Central memory CD8-positive, alpha-beta T cell (primary cell): ENCODE data around the gene PLXNA2.
A peak's percentile ranks its signal among the peaks of the same experiment; 100 is the strongest.

ENCODE experiments used
- ATAC-seq: fragments of 150-1000 bp; cut with Tn5 transposase; replicated peaks from 2 replicates; pipeline ENCODE4 v1.10.0; 2022; ENCODE audit warnings: mild to moderate bottlenecking, moderate FRiP score, moderate number of reproducible peaks; ENCODE audit not compliant: poor library complexity, severe bottlenecking; ENCODE audit errors: extremely low read depth
- DNase-seq, 2 donors: peaks; one replicate each; pipeline ENCODE4 v3.0.0; 2021; ENCODE audit warnings: low spot score in 2 of 2
- H3K27ac Mint-ChIP-seq: one replicate; pipeline ENCODE4 v1.8.0; 2022; ENCODE audit warnings: low read depth, mild to moderate bottlenecking, moderate library complexity, mixed read lengths
- H3K27me3 Mint-ChIP-seq: one replicate; pipeline ENCODE4 v1.8.0; 2022; ENCODE audit warnings: mixed read lengths
- H3K36me3 Mint-ChIP-seq: one replicate; pipeline ENCODE4 v1.8.0; 2022; ENCODE audit warnings: mild to moderate bottlenecking, moderate library complexity, mixed read lengths; ENCODE audit not compliant: insufficient read depth
- H3K4me1 Mint-ChIP-seq: one replicate; pipeline ENCODE4 v1.8.0; 2022; ENCODE audit warnings: mixed read lengths
- H3K4me3 Mint-ChIP-seq: one replicate; pipeline ENCODE4 v1.8.0; 2022; ENCODE audit warnings: mild to moderate bottlenecking, moderate library complexity, mixed read lengths
- H3K9me3 Mint-ChIP-seq: one replicate; pipeline ENCODE4 v1.8.0; 2022; ENCODE audit warnings: mixed read lengths

PLXNA2 gene

DNA sequence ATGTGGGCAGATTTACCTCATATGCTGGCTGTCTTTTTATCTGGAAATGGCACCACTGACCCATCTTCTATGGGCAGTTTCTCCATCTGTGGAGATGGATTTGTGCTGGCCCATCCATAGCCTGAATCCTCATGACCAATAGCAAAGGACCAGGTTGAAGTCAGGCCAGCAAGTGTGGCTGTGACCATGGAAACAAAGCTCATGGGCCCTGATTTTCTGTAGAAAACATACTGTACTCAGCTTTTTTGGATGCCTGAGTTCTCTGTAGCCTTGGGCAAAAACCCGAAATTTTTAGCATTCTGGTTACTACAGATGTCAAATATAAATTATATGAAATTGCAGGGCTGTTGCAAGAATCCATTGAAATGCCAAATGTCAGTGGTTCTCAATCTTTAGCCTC lies 155.0 kb downstream of the PLXNA2 start:
- Mint-ChIP-seq H3K4me3 (no peak overlapping the region), H3K27ac (no peak overlapping the region), H3K36me3 (peaks cover 12% of the 10 kb centered on the region), H3K27me3 (no peaks in the 10 kb centered on the region), H3K9me3 (no peaks in the 10 kb centered on the region), H3K4me1 (peaks cover 22% of the 10 kb centered on the region)
- DNase-seq (no peak), ATAC-seq (no peak)

DNA sequence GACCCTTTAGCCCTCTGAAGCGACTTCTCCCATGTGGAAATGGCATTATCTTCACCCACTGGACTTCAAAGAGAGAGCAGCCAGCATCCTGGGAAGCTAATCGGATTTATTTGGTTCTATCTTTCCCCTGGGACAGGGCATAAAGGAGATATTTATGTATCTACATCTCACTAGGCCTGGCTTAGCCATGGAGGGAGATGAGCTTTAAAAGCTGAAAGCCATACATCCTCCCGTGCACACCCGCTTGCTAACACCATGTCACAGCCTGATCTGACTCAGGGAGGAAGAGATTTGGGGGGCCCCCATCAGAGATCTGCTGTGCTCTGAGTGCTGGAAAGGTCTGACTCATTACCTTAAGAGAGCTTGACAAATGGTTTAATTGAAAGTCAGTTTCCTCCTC lies 155.9 kb downstream of the PLXNA2 start:
- peaks cover 12% of the 10 kb centered on the region for H3K36me3 Mint-ChIP-seq
- H3K27ac Mint-ChIP-seq, result no peak overlapping the region
- ATAC-seq (no peak), DNase-seq (no peak)
- no peaks in the 10 kb centered on the region for H3K9me3 Mint-ChIP-seq
- H3K4me3 Mint-ChIP-seq, result no peak overlapping the region
- H3K27me3 Mint-ChIP-seq, result no peaks in the 10 kb centered on the region
- peaks cover 22% of the 10 kb centered on the region for H3K4me1 Mint-ChIP-seq

DNA sequence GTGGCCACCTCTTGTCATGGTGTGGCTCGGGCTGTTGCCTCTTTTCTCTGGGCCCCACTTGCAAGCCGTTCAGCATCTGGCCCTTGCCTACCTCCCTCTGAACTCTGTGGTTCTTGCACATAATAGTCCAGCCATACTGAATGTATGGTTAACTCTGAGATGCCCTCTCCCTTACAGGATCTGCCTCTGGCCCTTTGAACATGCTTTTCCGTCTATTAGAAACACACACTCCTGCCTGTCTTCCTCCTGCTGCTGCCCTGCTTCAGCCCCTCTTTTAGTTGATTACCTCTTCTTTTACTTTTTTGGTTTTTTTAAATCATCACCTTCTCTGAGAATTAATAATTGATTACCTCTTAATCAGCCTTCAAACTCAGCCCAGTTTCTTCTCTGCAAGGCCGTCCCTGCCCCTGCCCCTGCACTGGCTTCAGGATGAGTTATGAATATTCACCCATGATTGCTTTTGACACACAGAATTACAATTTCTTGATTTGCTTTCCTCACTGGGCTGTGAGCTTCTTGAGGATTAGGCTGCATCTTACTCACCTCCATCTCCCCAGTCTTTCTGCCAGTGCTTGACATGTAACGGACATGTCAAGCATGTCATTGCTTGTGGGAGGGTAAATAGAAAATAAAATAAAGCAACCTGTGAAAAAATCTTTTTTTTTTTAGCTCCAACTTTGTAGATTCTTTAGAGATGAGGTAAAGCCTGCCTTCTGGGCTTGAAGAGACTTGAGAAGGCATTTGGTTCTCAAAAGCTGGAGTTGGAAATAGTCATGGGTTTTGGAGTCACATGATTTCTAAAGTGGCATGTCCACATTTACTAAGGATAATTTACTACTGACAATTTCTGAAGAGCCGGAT lies 158.3 kb downstream of the PLXNA2 start:
- no peak for DNase-seq
- ATAC-seq, result no peak
- Mint-ChIP-seq H3K4me3 (peak overlapping the region; percentile 72), H3K9me3 (no peaks in the 10 kb centered on the region), H3K4me1 (peaks cover 22% of the 10 kb centered on the region), H3K27me3 (no peaks in the 10 kb centered on the region), H3K36me3 (peaks cover 12% of the 10 kb centered on the region), H3K27ac (peak overlapping the region; percentile 88)

DNA sequence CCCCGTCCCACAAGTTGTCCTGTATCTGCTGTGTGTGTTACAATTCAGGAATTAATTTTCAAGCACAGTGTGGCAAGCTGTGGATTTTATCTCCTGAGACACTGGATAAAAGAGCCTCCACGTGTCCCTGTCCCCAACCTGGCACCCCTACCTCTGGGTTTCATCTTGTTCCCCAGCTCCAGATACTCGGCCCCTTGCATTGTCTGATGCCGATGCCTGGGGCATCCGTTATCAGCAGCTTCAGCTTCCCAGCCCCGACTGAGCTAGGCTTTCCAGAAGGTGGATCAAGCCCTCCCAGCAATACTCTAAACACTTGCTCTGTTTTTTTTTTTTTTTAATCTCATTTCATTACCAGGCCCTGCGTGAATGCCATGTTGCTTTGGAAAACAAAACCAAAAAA lies 159.4 kb downstream of the PLXNA2 start:
- Mint-ChIP-seq H3K27me3 (no peaks in the 10 kb centered on the region), H3K36me3 (peaks cover 8% of the 10 kb centered on the region), H3K9me3 (no peaks in the 10 kb centered on the region), H3K27ac (no peak overlapping the region), H3K4me3 (no peak overlapping the region), H3K4me1 (peaks cover 22% of the 10 kb centered on the region)
- no peak for ATAC-seq
- no peak for DNase-seq

DNA sequence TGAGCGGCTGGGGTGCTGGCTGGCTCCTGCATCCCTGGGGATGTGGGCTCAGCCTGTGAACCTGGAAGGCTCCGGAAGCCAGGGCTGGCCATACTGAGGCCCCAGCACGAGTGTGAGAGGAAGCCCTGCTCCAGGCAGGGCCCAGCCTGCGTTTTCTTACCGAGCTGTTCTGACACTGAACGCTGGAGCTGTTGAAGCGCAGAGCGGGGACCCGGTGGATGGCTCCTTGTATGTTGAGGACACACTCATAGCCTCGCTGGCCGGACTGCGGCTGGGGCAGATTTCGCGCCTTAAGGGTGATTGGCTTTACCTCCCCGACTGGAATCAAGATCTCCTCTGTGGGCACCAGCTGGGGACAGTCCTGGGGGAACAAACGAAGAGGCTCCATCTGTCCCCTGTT lies 160.0 kb downstream of the PLXNA2 start:
- Mint-ChIP-seq H3K27me3 (no peaks in the 10 kb centered on the region), H3K4me1 (peaks cover 22% of the 10 kb centered on the region), H3K36me3 (peaks cover 8% of the 10 kb centered on the region), H3K27ac (no peak overlapping the region), H3K4me3 (no peak overlapping the region), H3K9me3 (no peaks in the 10 kb centered on the region)
- no peak for DNase-seq
- no peak for ATAC-seq

DNA sequence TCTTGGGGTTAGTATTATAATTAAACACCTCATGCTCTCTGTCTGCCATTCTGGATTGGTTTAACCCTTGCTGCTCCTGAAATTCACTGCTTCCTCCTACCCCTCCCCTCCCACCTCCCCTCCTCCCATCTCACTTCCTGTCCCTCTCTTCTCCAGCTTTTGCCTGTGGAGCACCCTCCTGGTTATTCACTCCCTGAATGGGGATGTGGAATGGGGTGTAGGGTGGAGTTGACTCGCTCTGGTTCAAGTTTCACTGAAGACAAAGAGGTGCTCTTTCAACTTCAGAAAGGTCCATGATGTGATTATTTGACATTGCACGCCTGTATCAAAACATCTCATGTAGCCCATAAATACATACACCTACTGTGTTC lies 160.5 kb downstream of the PLXNA2 start:
- peaks cover 8% of the 10 kb centered on the region for H3K36me3 Mint-ChIP-seq
- H3K27ac Mint-ChIP-seq, result no peak overlapping the region
- no peaks in the 10 kb centered on the region for H3K27me3 Mint-ChIP-seq
- DNase-seq (no peak), ATAC-seq (no peak)
- H3K4me3 Mint-ChIP-seq, result no peak overlapping the region
- peaks cover 22% of the 10 kb centered on the region for H3K4me1 Mint-ChIP-seq
- no peaks in the 10 kb centered on the region for H3K9me3 Mint-ChIP-seq

DNA sequence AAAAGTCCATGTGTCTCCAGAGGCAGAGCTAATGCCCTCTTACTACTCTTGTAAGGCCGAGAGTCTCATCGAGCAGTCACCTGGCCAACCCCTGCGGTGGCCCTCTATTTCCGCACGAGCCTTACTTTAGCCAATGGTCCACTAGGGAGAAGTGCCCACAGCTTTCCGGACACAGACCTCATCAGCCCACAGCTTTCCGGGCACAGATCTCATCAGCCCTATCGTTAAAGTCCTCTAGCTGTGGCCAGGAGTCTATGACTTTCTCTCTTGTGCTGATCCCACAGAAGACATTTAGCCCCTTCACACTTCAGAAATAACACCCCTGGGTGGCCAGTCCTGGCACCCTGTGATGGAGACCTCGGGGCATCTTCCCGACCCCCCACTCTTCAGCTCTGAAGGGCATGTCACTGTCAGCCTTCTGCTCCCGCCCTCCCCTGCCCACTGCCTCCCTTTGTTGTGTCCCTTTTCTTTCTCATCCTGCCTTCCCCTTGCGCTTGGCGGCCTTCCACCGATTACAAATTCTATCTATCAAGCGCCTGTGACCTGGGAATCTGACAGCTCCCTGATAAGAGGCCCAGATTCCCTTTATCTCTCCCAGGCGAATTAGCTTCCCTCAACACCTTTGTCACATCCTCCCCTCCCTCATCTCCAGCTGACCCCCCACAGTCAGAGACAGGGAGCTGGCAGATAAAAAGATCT lies 161.0 kb downstream of the PLXNA2 start:
- no peak overlapping the region for H3K27ac Mint-ChIP-seq
- ATAC-seq (no peak), DNase-seq (no peak)
- H3K9me3 Mint-ChIP-seq, result no peaks in the 10 kb centered on the region
- no peaks in the 10 kb centered on the region for H3K27me3 Mint-ChIP-seq
- peaks cover 22% of the 10 kb centered on the region for H3K4me1 Mint-ChIP-seq
- peaks cover 8% of the 10 kb centered on the region for H3K36me3 Mint-ChIP-seq
- no peak overlapping the region for H3K4me3 Mint-ChIP-seq

DNA sequence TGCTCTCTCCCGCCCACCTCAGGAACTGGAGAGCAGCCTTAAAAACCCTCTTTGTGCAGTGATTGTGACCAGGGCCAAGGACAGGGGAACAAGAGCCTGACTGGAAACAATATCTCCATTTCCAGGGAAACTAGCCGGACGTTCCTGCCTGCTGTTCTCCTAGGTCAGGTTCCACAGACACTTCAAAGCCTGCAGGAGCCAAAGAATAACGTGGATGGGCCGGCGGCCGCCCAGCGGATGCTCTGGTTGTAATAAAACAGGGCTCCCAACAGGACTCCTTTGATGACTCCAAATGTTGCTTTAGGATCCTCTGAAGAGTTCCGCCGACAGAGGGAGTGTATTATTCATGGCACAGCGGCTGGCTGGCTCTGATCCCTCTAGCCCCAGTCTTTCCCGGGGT lies 162.2 kb downstream of the PLXNA2 start:
- no peak overlapping the region for H3K27ac Mint-ChIP-seq
- DNase-seq, result no peak

DNA sequence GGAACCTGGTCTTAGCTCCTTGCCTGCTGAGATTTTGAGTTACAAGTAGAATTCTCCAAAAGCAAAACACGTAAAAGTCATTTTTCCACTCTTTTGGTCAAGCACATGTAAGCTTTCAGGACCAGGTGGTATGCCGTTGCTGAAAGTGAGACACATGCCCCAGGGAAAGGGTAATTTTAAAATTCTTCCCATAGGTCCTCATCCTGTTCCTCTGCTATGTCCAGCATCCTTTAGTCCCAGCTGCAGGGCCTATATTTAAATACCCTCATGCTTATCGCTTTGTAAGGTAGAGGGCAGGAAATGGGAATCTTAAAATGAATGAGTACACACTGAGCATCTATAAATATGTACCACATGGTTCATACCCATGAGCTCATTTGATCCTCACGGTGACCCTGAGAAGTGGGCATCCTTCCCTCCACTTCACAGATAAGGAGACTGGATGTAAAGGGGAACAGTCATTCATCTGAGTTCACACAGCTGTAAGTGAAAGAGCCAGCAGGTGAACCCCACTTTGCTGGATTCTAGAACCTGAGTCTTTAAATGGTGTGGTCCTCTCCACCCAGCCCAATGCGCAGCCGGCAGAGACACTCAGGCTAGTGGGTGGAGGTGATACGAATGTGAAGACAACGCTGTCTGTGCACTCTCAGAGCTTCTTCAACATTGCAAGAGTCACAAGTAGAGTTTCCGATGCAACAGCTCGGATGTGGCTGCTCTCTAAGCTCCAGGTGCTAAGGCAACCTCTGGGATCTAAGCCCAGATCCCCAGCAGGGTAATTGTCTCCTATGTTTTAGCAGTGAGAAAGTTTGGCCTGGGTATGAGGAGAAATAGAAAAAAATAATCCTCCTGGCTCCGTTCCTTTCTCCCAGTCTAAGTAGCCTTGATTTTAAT lies 163.5 kb downstream of the PLXNA2 start:
- no peak overlapping the region for H3K4me3 Mint-ChIP-seq
- H3K27ac Mint-ChIP-seq, result no peak overlapping the region
- ATAC-seq, result no peak
- H3K4me1 Mint-ChIP-seq, result peaks cover 2% of the 10 kb centered on the region
- DNase-seq, result no peak
- no peaks in the 10 kb centered on the region for H3K27me3 Mint-ChIP-seq
- no peaks in the 10 kb centered on the region for H3K36me3 Mint-ChIP-seq
- H3K9me3 Mint-ChIP-seq, result no peaks in the 10 kb centered on the region

More for the DNA sequence above, 162.2 kb downstream of the PLXNA2 start:
- Mint-ChIP-seq H3K4me3 (no peak overlapping the region), H3K27me3 (no peaks in the 10 kb centered on the region), H3K9me3 (no peaks in the 10 kb centered on the region), H3K4me1 (peaks cover 15% of the 10 kb centered on the region), H3K36me3 (peaks cover 5% of the 10 kb centered on the region)
- no peak for ATAC-seq

DNA sequence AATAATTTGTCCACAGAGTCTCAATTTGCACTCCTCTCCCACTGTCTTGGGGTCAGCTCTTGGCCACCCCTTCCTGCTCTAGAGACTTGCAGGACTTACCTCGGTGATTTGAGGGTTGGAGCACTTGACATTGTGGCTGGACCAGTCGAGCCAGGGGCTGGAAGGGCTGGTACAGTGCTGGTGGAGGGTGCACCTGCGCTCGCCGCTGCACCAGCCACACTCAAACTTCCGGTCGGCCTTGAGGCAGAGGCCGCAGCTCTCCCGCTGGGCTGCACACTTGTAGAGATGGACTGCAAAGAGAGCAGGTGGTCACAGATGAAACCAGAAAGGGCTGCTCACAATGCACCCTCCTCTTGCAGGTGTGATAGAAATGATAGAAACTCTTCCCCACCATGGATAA lies 165.0 kb downstream of the PLXNA2 start:
- Mint-ChIP-seq H3K27me3 (no peaks in the 10 kb centered on the region), H3K27ac (no peak overlapping the region), H3K4me1 (no peaks in the 10 kb centered on the region), H3K9me3 (no peaks in the 10 kb centered on the region), H3K36me3 (no peaks in the 10 kb centered on the region), H3K4me3 (no peak overlapping the region)
- DNase-seq (no peak), ATAC-seq (no peak)

DNA sequence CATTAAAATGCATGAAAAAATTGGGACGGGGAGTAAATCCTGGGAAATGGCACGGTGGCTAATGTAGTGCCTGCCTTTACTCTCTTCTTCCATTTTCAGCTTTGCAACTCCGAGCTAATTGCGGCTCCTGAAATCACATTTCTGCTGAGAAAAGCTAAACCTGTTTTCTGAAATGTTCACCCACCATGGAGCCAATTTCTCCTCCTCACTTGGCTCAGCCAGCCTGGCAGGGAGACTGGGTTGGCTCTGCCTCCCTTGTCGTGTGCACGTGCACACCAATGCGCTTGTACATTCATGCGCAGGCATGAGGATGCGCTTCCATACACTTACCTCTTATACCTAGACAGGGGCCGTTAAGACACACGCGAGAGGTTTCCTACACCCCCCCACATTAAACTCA lies 165.4 kb downstream of the PLXNA2 start:
- no peaks in the 10 kb centered on the region for H3K9me3 Mint-ChIP-seq
- no peaks in the 10 kb centered on the region for H3K36me3 Mint-ChIP-seq
- H3K27me3 Mint-ChIP-seq, result no peaks in the 10 kb centered on the region
- H3K4me1 Mint-ChIP-seq, result no peaks in the 10 kb centered on the region
- no peak overlapping the region for H3K4me3 Mint-ChIP-seq
- no peak for DNase-seq
- no peak overlapping the region for H3K27ac Mint-ChIP-seq
- ATAC-seq, result no peak

DNA sequence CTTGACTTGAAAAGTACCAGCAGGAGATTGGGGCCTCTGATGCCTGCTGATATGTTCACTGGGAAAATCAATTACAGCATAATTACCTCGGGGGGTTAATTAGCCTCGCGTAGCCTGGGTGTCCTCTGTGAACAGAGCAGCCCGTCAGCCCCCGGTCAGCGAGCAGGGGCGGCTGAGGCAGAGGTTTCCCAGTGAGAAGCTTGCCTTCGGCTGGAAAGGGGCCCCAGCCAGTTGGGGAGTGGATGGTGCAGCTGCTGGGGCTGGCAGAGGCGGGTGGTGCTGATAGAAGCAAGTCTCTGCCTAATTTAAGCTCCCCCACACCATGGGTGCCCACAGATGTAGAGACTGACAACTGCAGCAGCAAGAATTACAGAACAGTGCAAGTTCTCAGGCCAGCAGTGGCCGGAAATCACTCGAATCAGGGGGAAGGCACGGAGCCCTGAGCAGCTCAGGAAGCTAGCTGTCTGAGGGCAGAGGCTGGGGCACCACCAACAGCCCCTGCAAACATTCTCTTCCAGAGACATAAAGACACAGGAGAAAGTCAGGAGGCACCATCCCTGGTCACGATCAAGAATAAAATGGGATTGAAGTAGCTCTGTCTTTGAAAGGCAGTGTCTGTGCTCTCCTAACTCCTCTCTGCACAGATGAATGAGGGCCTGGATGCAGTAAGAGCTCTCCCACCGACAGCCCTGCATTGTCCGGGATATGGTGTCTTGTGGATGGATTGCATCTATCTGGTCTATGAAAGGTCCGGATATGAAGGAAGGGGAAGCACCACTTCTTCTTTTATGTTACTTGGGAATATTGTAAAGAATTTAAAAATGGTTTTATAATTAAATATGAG lies 166.7 kb downstream of the PLXNA2 start:
- Mint-ChIP-seq H3K36me3 (no peaks in the 10 kb centered on the region), H3K4me1 (no peaks in the 10 kb centered on the region), H3K9me3 (no peaks in the 10 kb centered on the region), H3K27me3 (no peaks in the 10 kb centered on the region), H3K4me3 (no peak overlapping the region), H3K27ac (no peak overlapping the region)
- ATAC-seq, result no peak
- no peak for DNase-seq
